NCI-H1436 treated with DMSO at 0.1 percent for 48 hours (cell line): ENCODE data around the gene FOXE1.

Experiments
- DNase-seq: peaks from one replicate; lab custom pipeline; 2025; lab: John Stamatoyannopoulos, UW

FOXE1 gene

DNA sequence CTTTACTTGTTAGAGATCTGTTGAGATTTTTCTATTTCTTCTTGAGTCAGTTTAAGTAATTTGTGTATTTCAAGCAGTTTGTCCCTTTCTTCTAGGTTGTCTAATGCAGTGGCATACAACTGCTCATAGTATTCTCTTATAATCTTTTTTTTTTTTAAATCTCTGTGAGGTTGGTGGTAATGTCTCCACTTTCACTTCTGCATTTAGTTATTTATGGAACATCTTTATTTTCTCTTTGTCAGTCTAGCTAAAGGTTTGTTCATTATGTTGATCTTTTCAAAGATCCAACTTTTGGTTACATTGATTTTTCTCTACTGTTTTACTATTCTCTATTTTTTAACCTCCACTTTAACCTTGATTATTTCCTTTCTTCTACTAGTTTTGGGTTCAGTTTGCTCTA is 13.8 kb downstream of the FOXE1 start:
- no peak for DNase-seq

- no peak for DNase-seq
These were observed 15.8 kb downstream of the FOXE1 start for GRCh38 chr9:97868859-97869258.

DNA sequence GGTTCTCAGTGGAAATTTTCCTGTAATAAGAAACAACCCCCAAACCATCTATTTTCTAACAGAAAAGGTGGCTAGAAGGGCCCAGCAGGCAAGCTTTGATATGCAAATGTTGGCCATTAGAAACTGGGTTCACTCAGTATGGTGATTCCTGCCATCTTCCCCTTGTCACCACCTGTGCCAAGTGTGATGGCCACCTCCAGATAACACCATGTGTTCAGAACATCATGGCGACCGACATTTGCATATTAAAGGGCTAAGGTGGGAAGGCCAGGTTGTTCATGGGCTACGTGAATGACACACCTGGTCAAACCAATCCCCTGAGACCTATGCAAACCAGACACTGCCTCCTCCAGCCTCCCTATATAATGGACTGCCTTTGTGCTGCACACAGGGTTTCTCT is 20.4 kb downstream of the FOXE1 start:
- DNase-seq = no peak

- no peak for DNase-seq
These were observed 20.9 kb downstream of the FOXE1 start for GRCh38 chr9:97873882-97874281.

DNA sequence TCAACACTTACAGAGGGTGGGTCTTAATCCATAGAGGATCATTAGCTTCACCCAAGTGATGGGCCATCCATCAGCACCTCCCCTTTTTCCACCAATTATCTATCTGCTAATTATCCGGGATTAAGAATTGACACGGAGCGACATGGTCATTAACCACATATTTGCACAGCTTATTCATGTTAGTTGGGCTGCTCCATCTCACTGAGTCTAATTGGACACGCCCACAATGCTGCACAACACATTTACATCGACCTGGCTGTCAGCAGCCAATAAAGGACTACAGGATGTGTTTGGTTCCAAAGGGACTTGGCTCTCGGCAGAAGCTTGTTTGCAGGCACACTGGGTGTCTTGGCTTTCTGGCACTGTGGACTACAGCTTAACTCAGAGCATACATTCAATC is 21.6 kb downstream of the FOXE1 start:
- no peak for DNase-seq

- no peak for DNase-seq
These were observed 22.1 kb downstream of the FOXE1 start for GRCh38 chr9:97875111-97875510.

- no peak for DNase-seq
These were observed 23.0 kb downstream of the FOXE1 start for GRCh38 chr9:97876061-97876460.

- DNase-seq = no peak
These were observed 27.3 kb downstream of the FOXE1 start for GRCh38 chr9:97880336-97880735.

GRCh38 chr9:97889941-97890887 is 37.2 kb downstream of the FOXE1 start:
- no peak for DNase-seq

GRCh38 chr9:97891736-97892135 is 38.7 kb downstream of the FOXE1 start:
- no peak for DNase-seq

DNA sequence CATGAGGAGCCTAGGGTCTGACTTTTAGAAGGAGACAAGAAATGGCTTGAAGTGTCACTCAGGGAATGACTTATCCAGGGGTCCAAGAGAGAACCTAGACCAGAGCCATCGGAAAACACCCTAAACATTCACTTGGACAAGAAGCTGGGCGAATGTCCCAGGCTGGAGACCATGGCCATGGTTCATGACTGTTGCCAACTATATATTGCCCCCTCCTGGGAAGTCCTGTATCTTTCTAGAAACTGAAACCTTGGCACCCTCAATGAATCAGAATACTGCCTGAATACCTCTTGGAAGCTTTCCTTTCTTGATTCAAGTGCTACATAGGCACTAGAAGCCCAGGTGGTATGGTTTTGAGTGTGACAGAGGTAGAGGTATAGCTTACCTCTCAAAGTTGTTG is 39.4 kb downstream of the FOXE1 start:
- no peak for DNase-seq

GRCh38 chr9:97895211-97895610 is 42.2 kb downstream of the FOXE1 start:
- DNase-seq = no peak

- DNase-seq = no peak
These were observed 42.8 kb downstream of the FOXE1 start for GRCh38 chr9:97895695-97896332.

GRCh38 chr9:97900103-97900737 is 47.2 kb downstream of the FOXE1 start:
- DNase-seq = no peak

DNA sequence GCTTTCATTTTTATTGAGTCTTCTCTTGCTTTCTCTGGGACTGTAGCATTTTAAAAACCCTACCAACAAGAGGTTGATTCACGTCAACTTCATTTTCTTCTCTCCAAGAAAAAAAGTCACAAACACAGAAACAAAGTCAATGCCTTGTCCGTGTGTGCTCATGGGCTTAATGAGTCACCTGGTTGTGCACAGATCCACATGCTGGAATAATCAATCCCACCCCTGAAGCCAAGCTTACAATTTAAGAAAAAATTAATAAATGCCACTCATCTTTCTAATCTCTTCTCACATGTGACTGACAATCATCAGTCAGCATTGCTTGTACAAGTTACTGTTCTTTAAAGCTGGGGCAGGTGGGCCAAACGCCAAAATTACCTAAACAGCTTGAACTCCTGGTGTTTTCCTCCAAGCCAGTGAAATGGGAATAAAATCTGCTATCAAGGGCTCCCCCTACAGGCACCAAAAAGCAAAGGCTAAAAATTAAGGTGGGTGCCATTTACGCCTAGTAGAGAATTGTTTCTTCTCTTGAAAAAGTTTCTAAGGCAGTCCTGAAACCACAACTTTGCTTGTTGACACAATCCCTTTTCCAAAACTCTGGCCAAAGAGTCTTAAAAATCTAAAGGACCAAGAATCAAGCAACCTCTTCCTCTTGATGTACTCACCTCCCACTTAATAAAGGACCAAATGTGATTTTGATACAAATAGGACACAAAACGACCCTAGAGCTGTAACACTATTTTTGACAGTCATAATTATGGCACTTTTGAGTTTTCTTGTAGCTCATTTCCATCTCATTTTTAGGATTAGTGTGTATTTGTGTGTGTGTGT is 47.9 kb downstream of the FOXE1 start:
- DNase-seq = no peak

GRCh38 chr9:97903177-97903576 is 50.2 kb downstream of the FOXE1 start:
- no peak for DNase-seq

DNA sequence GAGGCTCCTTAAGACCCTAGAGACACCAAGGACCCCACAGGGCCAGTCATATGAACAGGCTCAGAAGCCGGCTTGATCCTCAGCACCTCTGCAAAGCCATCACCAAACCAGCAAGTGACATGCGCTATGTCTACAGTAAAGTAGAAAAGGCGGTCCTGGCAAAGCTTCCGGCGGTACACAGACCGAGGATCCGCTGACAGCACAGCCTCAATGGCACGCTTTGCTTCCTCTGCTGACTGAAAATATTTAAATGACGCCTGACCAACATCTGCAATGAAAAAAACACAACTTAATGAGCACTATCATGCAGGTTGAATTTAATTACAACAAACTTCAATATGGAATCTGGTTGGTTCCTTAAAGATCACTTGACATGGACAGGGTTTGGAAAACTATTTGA is 51.7 kb downstream of the FOXE1 start:
- no peak for DNase-seq

DNA sequence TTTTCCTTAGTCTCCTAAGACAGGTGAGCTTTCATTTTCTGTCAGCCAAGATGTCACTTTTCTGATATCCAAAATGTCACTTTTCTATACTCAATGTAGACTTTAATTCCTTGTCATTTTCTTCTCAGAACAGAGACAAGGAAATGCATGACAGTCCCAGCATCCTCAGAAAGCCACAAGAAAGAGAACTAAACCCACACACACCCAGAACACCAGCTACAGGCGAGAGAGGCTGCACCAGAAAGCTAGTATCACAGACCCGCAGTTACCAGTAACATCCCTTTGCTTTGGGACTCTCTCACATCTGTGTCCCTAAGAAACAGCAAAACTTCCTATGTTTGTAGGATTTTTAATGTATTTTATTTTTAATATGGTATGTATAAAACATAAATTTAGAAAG is 52.2 kb downstream of the FOXE1 start:
- no peak for DNase-seq
